Measurements from ENCODE around the gene ARHGAP8.

- TF ChIP-seq CTCF (IDR thresholded peaks at IDR 0.05; ENCODE audit: extremely low read depth in 1 of 2, insufficient read depth in 1 of 2, low read depth in 1 of 2, low read length in 2 of 2) (no peak), EZH2 (IDR thresholded peaks at IDR 0.05; ENCODE audit: borderline replicate concordance, low read depth, low read length, severe bottlenecking) (no peak)
Observed at GRCh38 chr22:44834065-44834464, 81.7 kb downstream of the ARHGAP8 start.
